Loucy (cell line): Measurements from ENCODE around the gene SUSD5.

Source experiments
- H2AFZ ChIP-seq: fragments of 200-600 bp; sonication (generic); 2 replicates; pipeline ENCODE4 v1.6.0; 2016; ENCODE audit warnings: antibody characterized with exemption, mild to moderate bottlenecking, low read length, moderate library complexity
- H3F3A ChIP-seq: fragments of 200-600 bp; 2 replicates; pipeline ENCODE4 v1.6.0; 2016; ENCODE audit warnings: antibody characterized with exemption, low read depth, mild to moderate bottlenecking
- H3K27me3 ChIP-seq: fragments of 200-600 bp; sonication (generic); 2 replicates; pipeline ENCODE4 v1.6.1; 2014; ENCODE audit warnings: low read length, mild to moderate bottlenecking; ENCODE audit not compliant: insufficient read depth, poor library complexity, severe bottlenecking
- H3K36me3 ChIP-seq: fragments of 200-600 bp; sonication (generic); 2 replicates; pipeline ENCODE4 v1.6.1; 2016; ENCODE audit warnings: low read length; ENCODE audit not compliant: insufficient read depth
- H3K4me1 ChIP-seq: fragments of 200-600 bp; sonication (generic); 2 replicates; pipeline ENCODE4 v1.5.1; 2014; ENCODE audit warnings: low read length, mild to moderate bottlenecking; ENCODE audit not compliant: insufficient read depth, poor library complexity, severe bottlenecking
- H3K4me2 ChIP-seq: fragments of 200-600 bp; sonication (generic); 2 replicates; pipeline ENCODE4 v1.6.0; 2014; ENCODE audit warnings: antibody characterized with exemption, low read length, low read depth, mild to moderate bottlenecking; ENCODE audit not compliant: poor library complexity, severe bottlenecking
- H3K4me3 ChIP-seq: fragments of 200-600 bp; sonication (generic); 2 replicates; pipeline ENCODE4 v1.5.1; 2014; ENCODE audit warnings: low read length, mild to moderate bottlenecking, mixed read lengths; ENCODE audit not compliant: poor library complexity, severe bottlenecking
- H3K79me2 ChIP-seq: fragments of 200-600 bp; sonication (generic); 2 replicates; pipeline ENCODE4 v1.6.1; 2014; ENCODE audit warnings: low read length; ENCODE audit not compliant: insufficient read depth
- H3K9ac ChIP-seq: fragments of 200-600 bp; sonication (generic); 2 replicates; pipeline ENCODE4 v1.6.0; 2014; ENCODE audit warnings: mild to moderate bottlenecking, low read depth, low read length, moderate library complexity; ENCODE audit not compliant: poor library complexity, severe bottlenecking
- H3K9me2 ChIP-seq: fragments of 200-600 bp; sonication (generic); replicated peaks from 2 replicates; pipeline ENCODE4 v1.6.1; 2016; ENCODE audit warnings: low read depth, low read length, mixed read lengths
- H3K9me3 ChIP-seq: fragments of 200-600 bp; sonication (generic); 2 replicates; pipeline ENCODE4 v1.6.1; 2014; ENCODE audit warnings: mild to moderate bottlenecking, antibody characterized with exemption, low read length, low read depth; ENCODE audit not compliant: insufficient read depth
- H4K20me1 ChIP-seq: fragments of 200-600 bp; sonication (generic); 2 replicates; pipeline ENCODE4 v1.6.0; 2014; ENCODE audit warnings: antibody characterized with exemption, low read length, mild to moderate bottlenecking; ENCODE audit not compliant: insufficient read depth, poor library complexity, severe bottlenecking
- EZH2phosphoT487 ChIP-seq: fragments of 200-600 bp; IDR thresholded peaks from 2 replicates; pipeline ENCODE4 v1.6.1; 2018; ENCODE audit warnings: antibody characterized with exemption, mild to moderate bottlenecking, moderate library complexity, borderline replicate concordance
- TF ChIP-seq, protein P1 (sequence below): fragments of 200-600 bp; sonication (generic); conservative IDR thresholded peaks from 2 replicates; pipeline ENCODE4 v1.5.1; 2014; ENCODE audit warnings: mild to moderate bottlenecking, antibody characterized with exemption, low read length

SUSD5 gene

DNA sequence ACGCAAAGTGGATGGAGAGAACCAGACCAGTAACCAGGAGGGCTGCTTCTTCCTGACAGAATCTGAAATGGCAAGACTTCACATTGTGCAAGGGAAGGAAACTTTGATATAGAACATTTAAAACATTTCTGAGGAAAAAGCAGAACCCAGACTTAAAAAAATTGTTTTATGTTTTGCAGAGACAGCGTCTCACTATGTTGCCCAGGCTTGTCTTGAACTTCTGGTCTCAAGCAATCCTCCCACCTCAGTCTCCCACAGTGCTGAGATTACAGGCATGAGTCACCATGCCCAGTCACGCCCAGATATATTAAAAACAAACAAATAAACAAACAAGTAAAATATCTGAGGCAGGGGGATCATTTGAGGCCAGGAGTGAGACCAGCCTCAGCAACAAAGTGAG lies 58.6 kb downstream of the SUSD5 start:
- no peaks in the 10 kb centered on the region for H3K9me3 ChIP-seq
- H2AFZ ChIP-seq: no peak overlapping the region
- H3K27me3 ChIP-seq: no peaks in the 10 kb centered on the region
- H3K4me3 ChIP-seq: no peak overlapping the region
- TF ChIP-seq, protein P1, sequence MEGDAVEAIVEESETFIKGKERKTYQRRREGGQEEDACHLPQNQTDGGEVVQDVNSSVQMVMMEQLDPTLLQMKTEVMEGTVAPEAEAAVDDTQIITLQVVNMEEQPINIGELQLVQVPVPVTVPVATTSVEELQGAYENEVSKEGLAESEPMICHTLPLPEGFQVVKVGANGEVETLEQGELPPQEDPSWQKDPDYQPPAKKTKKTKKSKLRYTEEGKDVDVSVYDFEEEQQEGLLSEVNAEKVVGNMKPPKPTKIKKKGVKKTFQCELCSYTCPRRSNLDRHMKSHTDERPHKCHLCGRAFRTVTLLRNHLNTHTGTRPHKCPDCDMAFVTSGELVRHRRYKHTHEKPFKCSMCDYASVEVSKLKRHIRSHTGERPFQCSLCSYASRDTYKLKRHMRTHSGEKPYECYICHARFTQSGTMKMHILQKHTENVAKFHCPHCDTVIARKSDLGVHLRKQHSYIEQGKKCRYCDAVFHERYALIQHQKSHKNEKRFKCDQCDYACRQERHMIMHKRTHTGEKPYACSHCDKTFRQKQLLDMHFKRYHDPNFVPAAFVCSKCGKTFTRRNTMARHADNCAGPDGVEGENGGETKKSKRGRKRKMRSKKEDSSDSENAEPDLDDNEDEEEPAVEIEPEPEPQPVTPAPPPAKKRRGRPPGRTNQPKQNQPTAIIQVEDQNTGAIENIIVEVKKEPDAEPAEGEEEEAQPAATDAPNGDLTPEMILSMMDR: no peak
- TF ChIP-seq EZH2phosphoT487: no peak
- H4K20me1 ChIP-seq: no peaks in the 10 kb centered on the region
- H3K36me3 ChIP-seq: no peaks in the 10 kb centered on the region
- no peak overlapping the region for H3K4me2 ChIP-seq
- H3K9ac ChIP-seq: no peak overlapping the region
- H3F3A ChIP-seq: no peaks in the 10 kb centered on the region
- no peaks in the 10 kb centered on the region for H3K79me2 ChIP-seq
- no peaks in the 10 kb centered on the region for H3K9me2 ChIP-seq
- H3K4me1 ChIP-seq: no peaks in the 10 kb centered on the region

DNA sequence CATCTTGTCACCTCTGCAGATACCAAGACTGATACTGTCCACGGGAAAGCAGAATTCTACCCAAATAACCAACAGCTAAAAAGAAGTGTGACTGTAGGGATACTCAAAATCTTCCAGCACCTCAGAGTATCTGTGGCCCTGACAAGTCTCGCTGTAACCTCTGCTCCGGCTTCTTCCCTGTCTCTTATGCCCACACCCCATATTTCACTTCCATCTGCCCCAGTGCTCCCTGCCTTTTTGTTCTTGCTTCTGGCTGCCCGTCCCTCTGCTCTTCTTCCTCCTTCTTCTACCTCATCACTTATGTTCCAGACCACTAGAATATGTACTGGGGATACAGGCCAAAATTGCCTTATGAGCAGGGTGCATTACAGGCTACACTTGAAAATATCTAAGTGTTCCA lies 59.4 kb downstream of the SUSD5 start:
- Histone ChIP-seq H3K4me3 (no peak overlapping the region), H3K4me2 (no peak overlapping the region), H3F3A (no peaks in the 10 kb centered on the region), H3K9me3 (no peaks in the 10 kb centered on the region), H3K27me3 (no peaks in the 10 kb centered on the region), H2AFZ (no peak overlapping the region), H3K9ac (no peak overlapping the region), H3K79me2 (no peaks in the 10 kb centered on the region), H4K20me1 (no peaks in the 10 kb centered on the region), H3K36me3 (no peaks in the 10 kb centered on the region), H3K4me1 (no peaks in the 10 kb centered on the region), H3K9me2 (no peaks in the 10 kb centered on the region)
- TF ChIP-seq, protein P1: no peak
- no peak for TF ChIP-seq EZH2phosphoT487

DNA sequence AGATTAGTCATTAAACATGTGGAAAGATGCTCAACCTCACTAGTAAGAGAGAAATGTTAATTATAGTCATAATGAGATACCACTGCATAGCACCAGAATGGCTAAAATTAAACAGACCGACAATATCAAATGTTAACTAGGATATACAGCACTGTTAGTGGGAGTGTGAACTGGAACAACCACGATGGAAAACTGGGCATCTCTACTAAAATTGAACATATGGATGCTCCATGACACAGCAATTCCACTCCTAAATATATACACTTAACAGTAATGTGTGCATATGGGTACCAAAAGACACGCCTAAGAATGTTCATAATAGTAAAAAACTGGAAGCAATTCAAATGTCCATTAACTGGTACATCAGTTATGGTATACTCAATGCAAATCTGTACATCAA lies 63.3 kb downstream of the SUSD5 start:
- no peak overlapping the region for H2AFZ ChIP-seq
- no peaks in the 10 kb centered on the region for H3K79me2 ChIP-seq
- no peak overlapping the region for H3K4me2 ChIP-seq
- H4K20me1 ChIP-seq: no peaks in the 10 kb centered on the region
- no peaks in the 10 kb centered on the region for H3K27me3 ChIP-seq
- no peaks in the 10 kb centered on the region for H3K36me3 ChIP-seq
- H3K4me1 ChIP-seq: no peaks in the 10 kb centered on the region
- no peak overlapping the region for H3K9ac ChIP-seq
- no peaks in the 10 kb centered on the region for H3F3A ChIP-seq
- TF ChIP-seq EZH2phosphoT487: no peak
- TF ChIP-seq, protein P1: no peak
- no peak overlapping the region for H3K4me3 ChIP-seq
- H3K9me3 ChIP-seq: no peaks in the 10 kb centered on the region
- H3K9me2 ChIP-seq: no peaks in the 10 kb centered on the region
